DOHH2 (cell line): ENCODE results near the gene CREBBP.

Experiments
- H3F3A ChIP-seq: fragments of 200-600 bp; sonication (generic), shearing (Covaris generic); 2 replicates; pipeline ENCODE4 v1.6.0; 2016; ENCODE audit warnings: antibody characterized with exemption, mild to moderate bottlenecking; ENCODE audit not compliant: control insufficient read depth, insufficient read depth
- H3K27ac ChIP-seq: fragments of 200-600 bp; sonication (generic); 2 replicates; pipeline ENCODE4 v1.5.1; 2014; ENCODE audit warnings: low read depth, mild to moderate bottlenecking, low read length, moderate library complexity
- H3K27me3 ChIP-seq: fragments of 200-600 bp; sonication (generic); 2 replicates; pipeline ENCODE4 v1.6.1; 2014; ENCODE audit warnings: mild to moderate bottlenecking, low read length, mixed read lengths; ENCODE audit not compliant: control insufficient read depth
- H3K36me3 ChIP-seq: fragments of 200-600 bp; sonication (generic); 2 replicates; pipeline ENCODE4 v1.6.1; 2014; ENCODE audit warnings: mild to moderate bottlenecking, low read length, moderate library complexity, mixed read lengths; ENCODE audit not compliant: control insufficient read depth
- H3K4me1 ChIP-seq: fragments of 200-600 bp; sonication (generic); 2 replicates; pipeline ENCODE4 v1.6.1; 2014; ENCODE audit warnings: mild to moderate bottlenecking, low read length, mixed read lengths; ENCODE audit not compliant: control insufficient read depth
- H3K4me2 ChIP-seq: fragments of 200-600 bp; sonication (generic); 2 replicates; pipeline ENCODE4 v1.6.0; 2014; ENCODE audit warnings: mild to moderate bottlenecking, low read length, moderate library complexity
- H3K4me3 ChIP-seq: fragments of 200-600 bp; sonication (generic); 2 replicates; pipeline ENCODE4 v1.5.1; 2014; ENCODE audit warnings: mild to moderate bottlenecking, low read length, mixed read lengths
- H3K79me2 ChIP-seq: fragments of 200-600 bp; sonication (generic); 2 replicates; pipeline ENCODE4 v1.6.1; 2014; ENCODE audit warnings: mild to moderate bottlenecking, low read length, mixed read lengths; ENCODE audit not compliant: control insufficient read depth
- H3K9me2 ChIP-seq: fragments of 200-600 bp; sonication (generic); replicated peaks from 2 replicates; pipeline ENCODE4 v1.6.1; 2014; ENCODE audit warnings: mild to moderate bottlenecking, low read length, mixed read lengths; ENCODE audit not compliant: control insufficient read depth
- H3K9me3 ChIP-seq: fragments of 200-600 bp; sonication (generic); 2 replicates; pipeline ENCODE4 v1.6.1; 2014; ENCODE audit warnings: antibody characterized with exemption, low read length, mixed read lengths; ENCODE audit not compliant: control insufficient read depth, insufficient read depth
- H4K20me1 ChIP-seq: fragments of 200-600 bp; sonication (generic); 2 replicates; pipeline ENCODE4 v1.6.0; 2014; ENCODE audit warnings: low read depth, mild to moderate bottlenecking, antibody characterized with exemption, low read length, moderate library complexity; ENCODE audit not compliant: control insufficient read depth, insufficient read depth
- CTCF ChIP-seq: fragments of 200-600 bp; sonication (generic); IDR thresholded peaks from one replicate; pipeline ENCODE4 v1.5.1; 2014; ENCODE audit warnings: antibody characterized with exemption, mild to moderate bottlenecking, low read depth, low read length; ENCODE audit not compliant: poor library complexity, severe bottlenecking
- EZH2phosphoT487 ChIP-seq: fragments of 200-600 bp; sonication (generic); IDR thresholded peaks from 2 replicates; pipeline ENCODE4 v1.6.1; 2017; ENCODE audit warnings: borderline replicate concordance, mild to moderate bottlenecking, antibody characterized with exemption, low read length, moderate library complexity, mixed read lengths

The CREBBP gene

GRCh38 chr16:3754081-3754703, 126.3 kb downstream of the CREBBP start:
- no peak for TF ChIP-seq EZH2phosphoT487
- TF ChIP-seq CTCF = no peak
- peaks cover 82% of the 10 kb centered on the region for H3K36me3 ChIP-seq

GRCh38 chr16:3752984-3753383, 127.5 kb downstream of the CREBBP start:
- Histone ChIP-seq H3K9me2 (no peaks in the 10 kb centered on the region), H3K27ac (no peak overlapping the region), H3K4me1 (no peaks in the 10 kb centered on the region), H4K20me1 (no peaks in the 10 kb centered on the region), H3K4me2 (no peak overlapping the region), H3K4me3 (no peak overlapping the region), H3K79me2 (no peaks in the 10 kb centered on the region), H3K9me3 (no peaks in the 10 kb centered on the region), H3K27me3 (no peaks in the 10 kb centered on the region), H3F3A (no peaks in the 10 kb centered on the region), H3K36me3 (peaks cover 77% of the 10 kb centered on the region)
- TF ChIP-seq CTCF (no peak), EZH2phosphoT487 (no peak)

More at GRCh38 chr16:3754081-3754703, 126.3 kb downstream of the CREBBP start:
- no peaks in the 10 kb centered on the region for H3K27me3 ChIP-seq
- no peak overlapping the region for H3K27ac ChIP-seq
- H3K4me1 ChIP-seq = no peaks in the 10 kb centered on the region
- no peak overlapping the region for H3K4me3 ChIP-seq
- no peaks in the 10 kb centered on the region for H3K9me2 ChIP-seq
- no peaks in the 10 kb centered on the region for H3F3A ChIP-seq
- no peak overlapping the region for H3K4me2 ChIP-seq
- no peaks in the 10 kb centered on the region for H3K9me3 ChIP-seq
- no peaks in the 10 kb centered on the region for H3K79me2 ChIP-seq
- H4K20me1 ChIP-seq = no peaks in the 10 kb centered on the region

GRCh38 chr16:3751878-3752277, 128.6 kb downstream of the CREBBP start:
- TF ChIP-seq EZH2phosphoT487 = no peak
- no peak for TF ChIP-seq CTCF
- no peaks in the 10 kb centered on the region for H3K9me3 ChIP-seq
- H3K36me3 ChIP-seq = peaks cover 72% of the 10 kb centered on the region
- no peaks in the 10 kb centered on the region for H3F3A ChIP-seq
- no peak overlapping the region for H3K4me2 ChIP-seq
- no peaks in the 10 kb centered on the region for H3K9me2 ChIP-seq
- H4K20me1 ChIP-seq = no peaks in the 10 kb centered on the region
- no peaks in the 10 kb centered on the region for H3K4me1 ChIP-seq
- H3K4me3 ChIP-seq = no peak overlapping the region
- no peaks in the 10 kb centered on the region for H3K27me3 ChIP-seq
- no peak overlapping the region for H3K27ac ChIP-seq
- no peaks in the 10 kb centered on the region for H3K79me2 ChIP-seq
